GM21367 (cell line): ENCODE results near the gene MREG.
"Not testable (repeated sequence)": the region's sequence is repeated elsewhere in the genome, so short reads cannot be mapped to it uniquely, and the experiment has no call there.

Experiments used
- ATAC-seq: cut with Tn5 transposase; IDR thresholded peaks from one replicate; pipeline ENCODE4 v1.9.1; 2021; ENCODE audit not compliant: unreplicated experiment

Gene MREG

DNA sequence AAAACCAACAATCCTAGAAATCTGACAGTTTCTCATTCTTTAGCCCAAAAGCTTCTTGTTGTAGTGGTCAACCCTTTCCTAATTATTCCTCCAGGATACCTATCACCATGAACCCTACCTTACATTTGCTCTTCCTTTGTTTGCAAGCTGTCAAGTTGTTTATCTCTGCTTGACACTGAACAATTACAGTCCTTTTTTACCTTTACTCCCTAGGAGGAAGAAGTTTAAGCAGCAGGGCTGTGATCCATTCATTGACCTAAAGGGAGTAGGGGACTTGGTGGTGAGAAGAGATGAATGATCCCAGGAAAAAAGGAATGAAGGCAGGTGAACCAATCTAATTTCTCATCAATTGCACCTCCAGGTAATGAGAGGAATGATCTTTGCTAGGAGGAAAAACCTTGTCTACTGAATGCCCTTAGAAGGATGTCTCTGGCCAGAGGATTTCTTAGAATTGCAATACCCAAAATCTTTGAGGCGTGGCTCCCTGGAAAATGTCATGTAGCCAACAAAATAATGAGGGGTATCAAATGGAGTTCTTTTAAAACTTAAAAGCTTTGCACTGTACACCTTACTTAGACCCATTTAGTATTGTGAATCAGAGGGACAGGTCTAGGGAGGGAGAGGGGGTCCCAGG is 47.7 kb downstream of the MREG start:
- no peak for ATAC-seq

DNA sequence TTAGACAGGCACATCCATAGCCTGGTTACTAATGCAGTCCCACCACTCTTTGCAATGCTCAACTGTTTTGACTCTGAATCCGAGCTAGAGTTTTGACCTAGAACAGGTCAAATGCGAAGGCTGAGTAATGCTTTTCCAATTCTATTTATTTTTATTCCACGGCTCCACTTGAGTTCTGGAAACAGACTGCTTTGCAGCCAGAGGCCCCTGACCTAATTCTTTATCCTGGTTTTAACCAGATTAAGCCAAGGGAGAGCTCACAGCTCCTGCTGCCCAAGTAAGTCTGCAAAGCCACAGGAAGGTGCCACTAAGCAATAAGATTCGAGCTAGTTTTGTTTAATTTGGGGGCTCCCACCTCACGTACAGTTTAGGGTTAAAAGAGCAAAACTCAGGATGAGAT is 51.4 kb downstream of the MREG start:
- ATAC-seq = no peak

DNA sequence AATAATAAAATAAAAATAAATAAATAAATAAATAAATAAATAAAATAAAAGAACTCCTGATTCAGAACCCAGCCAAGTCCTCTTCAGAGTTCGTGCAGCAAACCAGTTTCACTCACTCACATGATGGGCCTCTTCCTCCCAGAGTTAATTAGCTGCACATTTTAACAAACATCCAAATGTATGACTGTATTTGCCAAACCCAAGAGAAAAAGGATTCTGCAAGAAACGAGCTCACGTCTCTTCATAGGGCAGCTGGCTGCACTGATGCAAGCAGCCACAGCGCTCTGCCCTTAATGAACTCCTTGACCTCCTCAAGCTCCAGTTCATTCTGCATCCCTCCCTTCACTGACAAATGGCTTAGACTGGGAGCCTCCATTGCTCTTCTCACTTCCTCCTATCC is 55.1 kb downstream of the MREG start:
- no peak for ATAC-seq

DNA sequence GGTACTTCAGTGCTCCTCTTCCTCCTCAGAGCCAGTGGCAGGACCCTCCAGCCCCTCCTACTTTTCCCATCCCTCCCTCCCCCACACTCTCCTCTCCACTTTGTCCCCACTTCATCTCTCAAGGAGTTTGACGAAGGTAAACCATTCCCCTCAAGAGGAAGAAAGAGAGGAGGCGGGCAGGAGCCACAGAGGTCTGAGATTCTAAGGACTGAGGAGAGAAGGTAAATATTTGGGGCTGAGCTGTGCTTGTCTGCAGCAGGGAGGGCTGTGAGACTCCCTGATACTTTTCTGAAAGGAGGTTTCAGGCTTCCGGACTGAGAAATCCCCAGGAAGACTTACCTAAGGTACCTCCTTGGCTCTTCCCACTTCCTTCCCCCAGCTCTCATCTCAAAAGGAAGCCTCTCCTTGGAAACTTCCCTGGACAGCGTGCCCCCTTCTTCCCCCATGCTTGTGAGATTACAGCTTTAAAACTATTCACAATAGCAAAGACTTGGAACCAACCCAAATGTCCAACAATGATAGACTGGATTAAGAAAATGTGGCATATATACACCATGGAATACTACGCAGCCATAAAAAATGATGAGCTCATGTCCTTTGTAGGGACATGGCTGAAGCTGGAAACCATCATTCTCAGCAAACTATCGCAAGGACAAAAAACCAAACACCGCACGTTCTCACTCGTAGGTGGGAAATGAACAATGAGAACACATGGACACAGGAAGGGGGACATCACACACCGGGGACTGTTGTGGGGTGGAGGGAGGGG is 55.8 kb downstream of the MREG start:
- ATAC-seq = not testable (repeated sequence)

DNA sequence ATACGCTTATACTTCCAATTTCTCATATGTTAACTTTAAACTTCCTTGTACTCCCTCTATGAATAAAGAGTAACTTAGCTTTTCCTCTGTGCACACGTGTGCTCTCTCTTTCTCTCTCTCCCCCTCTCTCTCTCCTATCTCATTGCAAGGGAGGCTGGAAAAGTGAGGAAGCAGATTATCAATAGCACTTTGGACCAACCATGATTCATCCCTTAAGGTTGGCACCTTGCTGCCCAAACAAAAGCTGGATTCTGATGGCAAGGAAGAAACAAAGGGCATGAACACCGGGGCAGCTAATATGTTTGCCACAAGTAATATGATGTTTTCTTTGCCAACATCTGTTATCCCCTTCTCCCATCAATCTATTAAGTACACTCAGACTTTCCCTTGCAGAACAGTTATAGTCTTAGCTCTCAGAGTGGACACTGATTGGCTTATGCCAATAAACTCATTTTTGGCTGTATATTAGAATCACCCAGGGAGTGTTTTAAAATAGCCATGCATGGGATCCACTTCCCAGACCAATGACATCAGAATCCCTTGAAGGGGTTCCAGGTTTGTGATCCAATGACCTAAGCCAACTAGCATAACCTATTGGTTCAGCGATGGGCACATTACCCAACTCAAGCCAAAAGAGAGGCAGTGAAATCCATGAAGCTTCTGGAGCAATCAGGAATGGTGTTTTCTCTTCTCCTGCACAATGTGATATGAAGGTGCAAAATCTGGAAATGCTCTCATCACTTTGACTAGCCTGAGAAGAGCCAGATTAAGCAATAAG is 60.3 kb downstream of the MREG start:
- ATAC-seq = no peak

DNA sequence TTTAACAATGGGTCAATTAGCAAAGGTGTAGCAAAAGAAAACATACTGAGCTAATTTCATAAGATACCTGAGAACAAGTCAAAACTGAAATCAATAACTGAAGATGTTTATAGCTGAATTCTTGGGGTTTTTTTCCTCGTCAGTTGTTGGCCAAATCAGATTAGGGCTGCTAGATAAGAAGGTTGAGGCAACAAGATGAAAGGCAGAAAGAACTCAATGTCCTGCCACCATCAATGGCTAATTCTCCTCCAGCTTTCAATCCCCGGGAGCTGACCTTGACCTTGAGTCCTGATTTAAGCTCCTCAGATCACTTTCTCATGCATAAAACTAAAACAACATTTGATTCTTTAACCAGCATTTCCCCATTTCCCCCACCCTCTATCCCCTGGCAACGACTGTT is 61.8 kb downstream of the MREG start:
- no peak for ATAC-seq

DNA sequence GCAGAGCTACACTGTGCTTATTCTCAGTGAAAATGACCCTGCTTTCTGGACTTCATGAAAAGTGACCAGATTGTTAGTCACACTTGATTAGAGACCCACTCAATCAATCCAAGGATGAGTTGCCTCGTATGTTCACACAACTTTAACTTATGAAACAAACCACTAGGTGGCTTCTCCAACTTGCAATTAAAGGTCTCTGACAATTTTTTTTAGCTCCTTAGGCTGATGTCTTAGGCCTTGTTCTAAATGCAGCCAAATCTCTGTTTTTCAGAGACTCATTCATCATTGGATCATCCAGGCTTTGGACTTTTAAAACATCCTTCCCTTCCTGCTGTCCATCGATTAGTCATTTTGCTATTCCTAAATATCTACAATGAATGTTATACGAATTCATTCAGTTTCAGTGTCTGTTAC is 63.4 kb downstream of the MREG start:
- peak; percentile 88 for ATAC-seq

DNA sequence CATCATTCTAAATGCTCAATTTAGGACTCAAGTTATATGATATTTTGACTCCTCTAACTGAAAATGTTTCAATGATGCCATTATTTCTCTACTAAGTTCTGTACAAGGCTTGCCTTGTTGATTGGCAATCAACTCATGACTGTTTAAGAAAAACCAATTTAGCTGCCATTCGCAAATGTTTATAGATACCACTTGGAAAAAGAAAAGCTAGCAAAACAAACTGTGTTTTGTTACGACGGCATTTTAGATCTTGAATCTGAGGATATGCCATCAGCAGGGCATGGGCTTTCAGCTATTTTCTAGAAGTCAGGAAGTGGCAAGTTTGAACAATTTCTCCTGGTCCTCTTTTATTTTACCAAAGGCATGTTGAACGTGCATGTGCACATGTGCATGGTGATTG is 65.3 kb downstream of the MREG start:
- no peak for ATAC-seq

DNA sequence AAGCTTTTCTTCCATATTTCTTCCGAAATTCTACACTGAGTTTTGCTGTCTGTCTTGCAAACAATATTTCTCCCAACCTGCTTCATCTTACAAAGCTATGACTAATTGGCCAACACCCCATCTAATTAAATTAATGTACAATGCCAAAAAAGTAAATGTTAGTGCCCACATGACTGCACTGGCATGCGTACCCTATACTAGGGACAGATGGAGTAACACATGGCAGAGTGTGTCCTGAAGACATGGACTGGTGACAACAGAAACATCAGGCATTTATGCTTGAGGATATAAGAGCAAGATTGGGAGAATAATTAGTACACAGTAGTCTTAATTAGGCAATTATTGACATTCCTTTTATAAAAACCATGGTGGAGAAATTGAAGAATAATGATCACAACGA is 66.8 kb downstream of the MREG start:
- no peak for ATAC-seq

DNA sequence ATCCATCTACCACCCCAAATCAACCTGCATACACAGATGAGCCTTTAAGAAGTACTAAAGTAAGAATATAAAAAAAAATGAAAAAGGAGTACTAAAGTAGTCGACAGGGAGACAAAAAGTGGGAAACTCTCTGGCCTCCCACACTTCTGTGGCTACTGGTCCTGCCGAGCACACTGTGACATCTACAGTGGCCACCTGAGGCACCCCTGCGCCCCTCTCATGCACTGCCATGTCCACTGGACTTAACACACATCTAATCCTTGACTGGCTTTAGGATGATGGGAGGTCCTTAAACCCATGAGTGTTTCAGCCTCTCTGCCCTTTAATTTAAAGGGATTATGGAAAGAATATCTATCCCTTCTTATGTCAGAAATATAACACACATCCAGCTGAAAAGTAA is 71.2 kb downstream of the MREG start:
- ATAC-seq = no peak

DNA sequence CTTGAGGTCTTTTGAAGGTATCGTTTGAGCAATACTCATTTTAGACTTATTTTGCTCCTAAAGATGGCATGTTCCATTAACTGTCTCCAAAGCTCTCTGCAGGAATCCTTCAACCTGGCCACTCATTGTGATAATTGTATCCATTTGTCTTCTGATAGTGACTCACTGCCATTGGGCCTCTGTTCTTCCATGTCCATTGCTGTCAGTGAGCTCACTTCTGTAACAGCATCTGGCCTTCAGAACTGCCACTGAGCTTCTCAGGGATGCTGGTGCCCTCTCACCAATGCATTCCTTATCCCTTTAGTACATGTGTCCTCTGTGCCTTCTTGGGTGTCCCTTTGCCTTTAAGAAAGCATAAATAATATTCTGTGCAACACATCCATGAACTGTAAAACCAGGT is 71.6 kb downstream of the MREG start:
- ATAC-seq = no peak

DNA sequence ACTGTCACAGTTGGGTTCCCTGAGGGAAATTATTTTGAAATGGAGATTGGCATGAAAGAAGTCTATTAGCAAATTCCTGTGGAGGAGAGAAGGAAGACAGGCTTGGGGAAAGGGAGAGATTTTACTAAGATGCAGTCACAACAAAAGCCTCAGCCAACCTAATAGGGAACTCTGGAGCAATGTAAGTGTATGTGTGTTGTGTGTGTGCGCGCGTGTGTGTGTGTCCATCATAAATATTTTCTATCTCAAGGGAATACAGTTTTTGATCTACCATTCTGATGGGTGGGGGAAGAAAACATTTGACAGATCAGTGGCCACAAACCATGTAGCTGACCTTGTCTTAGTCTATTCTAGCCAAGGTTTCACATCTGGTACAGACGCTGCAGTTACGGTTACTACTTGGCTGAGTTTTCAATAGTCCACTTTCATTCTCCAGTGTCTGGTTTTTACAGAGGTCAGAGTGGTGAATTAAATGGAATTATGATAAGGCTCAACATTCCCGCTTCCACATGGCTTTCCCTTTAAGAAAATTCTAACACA is 72.6 kb downstream of the MREG start:
- no peak for ATAC-seq

DNA sequence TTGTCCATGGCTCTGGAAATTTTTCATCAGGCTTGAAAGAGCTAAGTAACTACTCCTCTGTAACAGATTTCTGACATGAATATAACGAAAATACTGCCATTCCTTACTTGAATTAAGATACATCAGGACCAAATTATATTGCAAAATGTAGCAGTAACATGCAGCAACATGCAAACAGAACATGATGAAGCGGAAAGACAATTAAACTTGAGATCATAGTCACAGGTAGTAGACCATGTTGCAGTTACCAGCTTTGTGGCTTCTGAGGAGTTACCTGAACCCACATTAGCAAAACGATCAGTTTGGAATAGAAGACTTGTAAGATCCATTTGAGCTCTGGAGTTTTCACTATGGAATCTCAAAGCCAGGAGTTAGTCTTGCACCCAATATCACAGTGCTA is 76.2 kb downstream of the MREG start:
- ATAC-seq = no peak

DNA sequence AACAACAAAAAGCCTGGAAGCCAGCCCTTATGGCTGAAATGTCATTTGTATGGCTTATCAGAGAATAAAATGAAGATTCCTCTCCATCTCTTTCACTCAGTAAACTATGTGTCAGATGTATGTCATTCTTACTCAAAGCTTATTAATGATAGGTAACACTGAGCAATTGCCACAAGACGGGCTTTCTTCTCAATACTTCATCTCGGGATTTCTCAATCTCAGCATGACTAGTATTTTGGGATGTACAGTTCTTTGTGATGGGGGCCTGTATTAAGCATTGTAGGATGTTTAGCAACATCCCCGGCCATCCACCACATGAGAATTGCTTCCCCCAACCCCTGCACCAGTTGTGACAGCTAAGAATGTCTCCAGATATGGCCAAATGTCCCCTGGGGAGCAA is 80.2 kb downstream of the MREG start:
- no peak for ATAC-seq

DNA sequence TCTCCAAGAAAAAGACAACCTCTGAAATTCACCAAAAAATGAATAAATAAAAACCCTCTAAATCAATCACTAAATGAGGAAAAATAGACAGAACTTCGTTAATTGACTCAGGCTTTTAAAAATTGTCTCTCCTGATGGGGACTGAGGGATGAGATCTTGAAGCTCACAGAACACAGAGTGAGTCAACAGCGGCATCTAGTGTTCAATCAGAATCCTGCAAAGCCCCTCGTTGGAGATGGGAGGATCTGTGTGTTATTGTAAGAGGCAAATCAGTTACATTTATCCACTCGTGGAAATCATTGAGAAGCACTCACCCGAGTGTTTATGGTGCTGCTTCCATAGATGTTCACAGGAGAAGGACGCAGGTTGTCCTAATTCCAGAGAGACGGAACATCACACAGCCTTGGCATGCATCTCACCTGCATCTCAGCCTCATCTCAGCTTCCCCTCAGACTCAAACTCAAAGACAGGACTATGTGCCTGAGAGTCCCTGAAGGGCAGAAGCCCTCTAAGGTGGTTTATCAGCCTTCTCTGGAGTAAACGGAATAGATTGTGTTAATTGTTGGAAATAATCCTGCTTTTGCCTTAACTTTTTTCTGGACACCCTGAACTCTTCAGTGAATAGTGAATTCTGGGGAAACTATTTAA is 82.0 kb downstream of the MREG start:
- ATAC-seq = peak; percentile 83

DNA sequence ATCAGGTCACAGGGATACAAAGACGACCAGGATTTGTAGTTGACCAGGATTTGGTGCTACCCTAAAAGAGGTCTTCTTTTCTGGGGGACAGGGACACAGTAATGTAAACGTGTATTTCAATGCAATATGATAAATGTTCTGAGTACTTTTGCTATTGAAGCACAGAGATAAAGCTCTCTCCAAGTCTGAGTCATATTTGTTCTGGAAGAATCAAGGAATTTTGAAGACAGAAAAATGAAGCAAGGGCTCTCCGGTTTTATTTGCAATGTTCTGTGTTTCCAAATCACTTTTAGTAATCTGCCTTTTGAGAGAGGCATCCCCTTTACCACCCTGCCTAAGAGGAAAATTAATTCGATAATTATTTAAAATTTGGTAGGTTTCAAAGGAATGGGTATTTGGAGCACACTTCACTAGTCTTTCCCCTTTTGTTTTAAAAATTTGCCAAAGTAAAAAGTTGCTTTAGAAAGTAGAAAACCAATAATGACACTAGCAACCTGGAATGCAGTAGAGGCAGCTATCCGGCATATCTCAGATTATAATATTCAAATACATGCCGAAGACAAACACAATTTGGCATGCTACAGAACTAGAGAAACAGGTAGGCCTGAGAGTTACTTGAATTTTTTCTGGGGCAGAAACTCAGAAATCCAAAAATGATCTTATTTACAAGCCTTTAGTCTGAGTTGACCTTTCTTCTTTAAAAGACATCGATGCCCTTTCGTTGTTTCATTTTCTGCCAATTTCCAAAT is 82.7 kb downstream of the MREG start:
- ATAC-seq = no peak

DNA sequence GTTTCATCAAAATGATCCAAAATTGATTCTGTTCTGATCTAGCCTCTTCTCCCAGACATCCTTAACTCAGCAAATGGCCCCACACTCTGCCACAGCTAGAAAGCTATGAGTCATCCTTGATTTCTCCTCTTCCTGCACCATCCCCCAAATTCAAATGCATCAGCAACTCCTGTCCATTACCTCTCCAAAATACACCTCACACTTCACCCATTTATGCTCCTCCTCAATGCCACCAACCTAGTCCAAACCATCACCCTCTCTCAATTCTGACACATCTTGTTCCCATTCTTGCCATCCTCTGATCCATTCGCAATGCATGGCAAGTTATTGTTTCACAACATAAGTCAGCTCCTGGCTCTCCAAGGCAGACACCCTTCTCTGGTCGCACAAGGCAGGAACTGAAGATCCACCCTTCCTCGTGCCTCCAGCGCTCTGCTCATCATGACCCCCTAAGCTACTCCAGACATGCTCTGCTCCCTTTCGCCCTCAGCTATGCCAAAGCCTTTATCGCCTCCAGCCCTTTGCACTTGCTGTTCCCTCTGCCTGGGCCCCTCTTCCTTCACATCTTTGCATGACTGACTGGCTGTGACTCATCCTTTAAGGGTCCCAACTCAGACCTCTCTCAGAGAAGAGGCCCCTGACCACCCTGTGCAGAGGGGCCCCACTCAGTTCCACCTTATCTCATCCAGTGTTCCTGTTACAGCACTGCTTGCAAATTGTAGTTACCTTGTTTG is 83.6 kb downstream of the MREG start:
- ATAC-seq = no peak

DNA sequence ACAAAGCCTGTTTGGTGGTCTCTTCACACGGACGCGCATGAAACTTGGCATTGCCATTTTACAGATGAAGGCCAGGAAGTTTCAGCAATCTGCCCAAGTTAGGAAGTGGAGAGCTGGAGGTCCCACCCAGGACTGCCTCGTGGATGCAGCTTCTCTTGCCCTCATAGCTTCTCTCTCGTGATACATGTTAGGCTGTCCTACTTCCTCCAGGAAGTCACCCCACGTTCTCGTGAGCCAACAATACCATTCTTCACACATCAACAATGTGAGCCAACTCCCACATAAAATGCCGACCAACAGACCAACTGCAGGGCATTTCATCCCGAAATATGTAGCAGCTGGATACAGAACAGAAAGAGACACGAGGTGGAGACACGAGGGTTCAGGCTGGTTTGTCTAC is 85.3 kb downstream of the MREG start:
- no peak for ATAC-seq

DNA sequence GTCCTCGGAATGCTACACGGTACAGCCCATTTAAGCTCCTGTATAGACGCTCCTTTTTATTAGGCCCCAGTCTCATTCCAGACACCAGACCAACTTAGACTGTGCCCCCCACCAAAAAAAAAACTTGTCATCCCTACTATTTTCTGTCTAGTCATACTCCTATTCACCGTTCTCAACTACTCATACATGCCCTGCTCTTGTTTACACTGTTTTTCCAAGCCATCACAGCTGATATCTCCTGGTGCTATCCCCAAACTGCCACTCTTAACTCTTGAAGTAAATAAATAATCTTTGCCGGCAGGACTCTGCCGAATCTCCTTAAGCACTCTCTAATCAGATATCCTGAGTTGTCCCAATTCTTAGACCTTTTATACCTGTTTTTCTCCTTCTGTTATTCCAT is 86.4 kb downstream of the MREG start:
- ATAC-seq = not testable (repeated sequence)

DNA sequence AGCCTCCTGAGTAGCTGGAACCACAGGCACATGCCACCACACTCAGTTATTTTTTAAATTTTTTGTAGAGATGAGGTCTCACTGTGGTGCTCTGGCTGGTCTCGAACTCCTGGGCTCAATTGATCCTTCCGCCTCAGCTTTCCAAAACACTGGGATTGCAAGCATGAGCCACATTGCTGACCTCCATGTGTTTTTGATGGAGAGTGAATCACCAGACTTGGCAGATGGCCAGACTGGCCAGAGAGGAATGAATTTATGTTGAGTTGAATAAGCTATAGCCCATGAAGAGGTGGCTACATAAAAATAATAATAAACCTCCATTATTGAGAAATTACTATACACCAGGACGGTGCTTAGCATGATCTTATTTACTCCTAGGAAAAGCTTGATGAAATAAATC is 91.5 kb downstream of the MREG start:
- ATAC-seq = no peak
